Astrocyte (in vitro differentiated cells and primary cell): ENCODE data around the gene E2F1.

Experiments
- EZH2 ChIP-seq: IDR thresholded peaks from 2 replicates; pipeline ENCODE4 v1.6.1; 2012; ENCODE audit warnings: mild to moderate bottlenecking, low read length, inconsistent platforms; ENCODE audit not compliant: insufficient read depth
- TF ChIP-seq, protein P1 (sequence below): IDR thresholded peaks from 2 replicates; pipeline ENCODE4 v1.5.1; 2011; ENCODE audit warnings: low read depth, mild to moderate bottlenecking, inconsistent platforms, low read length, moderate library complexity; ENCODE audit not compliant: insufficient read depth

DNA sequence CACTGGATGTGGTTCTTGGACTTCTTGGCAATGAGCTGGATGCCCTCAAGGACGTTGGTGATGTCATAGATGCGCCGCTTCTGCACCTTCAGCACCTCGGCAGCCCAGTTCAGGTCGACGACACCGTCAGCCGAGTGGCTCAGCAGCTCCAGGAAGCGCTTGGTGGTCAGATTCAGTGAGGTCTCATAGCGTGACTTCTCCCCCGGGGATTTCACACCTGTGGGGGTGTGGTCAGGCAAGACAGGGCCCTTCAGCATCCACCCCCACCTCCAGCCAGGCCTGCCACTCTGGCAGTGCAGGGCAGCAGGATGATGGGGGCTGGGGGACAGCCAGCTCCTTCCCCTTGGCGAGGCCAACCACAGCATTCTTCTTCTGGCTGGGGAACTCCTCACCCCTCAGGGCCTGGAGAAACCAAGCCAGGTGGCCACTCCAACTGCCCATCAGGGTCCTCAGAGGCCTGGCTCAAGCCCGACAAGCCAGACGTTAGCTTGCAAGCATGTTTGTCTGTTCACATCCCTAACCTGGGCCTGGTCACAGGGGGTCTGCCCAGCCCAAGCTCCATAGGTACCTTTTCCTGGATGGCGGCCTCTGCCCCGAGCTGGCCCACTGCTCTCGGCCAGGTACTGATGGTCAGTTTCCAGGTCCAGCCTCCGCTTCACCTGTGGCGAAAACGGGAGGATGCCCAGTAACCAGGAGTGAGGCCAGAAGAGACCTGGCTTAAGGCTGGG lies 6.3 kb downstream of the E2F1 start:
- TF ChIP-seq, protein P1, sequence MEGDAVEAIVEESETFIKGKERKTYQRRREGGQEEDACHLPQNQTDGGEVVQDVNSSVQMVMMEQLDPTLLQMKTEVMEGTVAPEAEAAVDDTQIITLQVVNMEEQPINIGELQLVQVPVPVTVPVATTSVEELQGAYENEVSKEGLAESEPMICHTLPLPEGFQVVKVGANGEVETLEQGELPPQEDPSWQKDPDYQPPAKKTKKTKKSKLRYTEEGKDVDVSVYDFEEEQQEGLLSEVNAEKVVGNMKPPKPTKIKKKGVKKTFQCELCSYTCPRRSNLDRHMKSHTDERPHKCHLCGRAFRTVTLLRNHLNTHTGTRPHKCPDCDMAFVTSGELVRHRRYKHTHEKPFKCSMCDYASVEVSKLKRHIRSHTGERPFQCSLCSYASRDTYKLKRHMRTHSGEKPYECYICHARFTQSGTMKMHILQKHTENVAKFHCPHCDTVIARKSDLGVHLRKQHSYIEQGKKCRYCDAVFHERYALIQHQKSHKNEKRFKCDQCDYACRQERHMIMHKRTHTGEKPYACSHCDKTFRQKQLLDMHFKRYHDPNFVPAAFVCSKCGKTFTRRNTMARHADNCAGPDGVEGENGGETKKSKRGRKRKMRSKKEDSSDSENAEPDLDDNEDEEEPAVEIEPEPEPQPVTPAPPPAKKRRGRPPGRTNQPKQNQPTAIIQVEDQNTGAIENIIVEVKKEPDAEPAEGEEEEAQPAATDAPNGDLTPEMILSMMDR = no peak
- TF ChIP-seq EZH2 = no peak
